Neural crest cell (in vitro differentiated cells): Measurements from ENCODE around the gene STH. TPM values are rescaled to one million over a fixed set of nuclear protein-coding genes. Genes with fewer than 3 reads are reported as not detected.
"Not testable (repeated sequence)": the region's sequence is repeated elsewhere in the genome, so short reads cannot be mapped to it uniquely, and the experiment has no call there.

Experiments used
- DNase-seq: peaks from one replicate; pipeline ENCODE4 v3.0.0; 2021; ENCODE audit warnings: low read depth, mixed read lengths, low spot score
- H3K27ac Mint-ChIP-seq: one replicate; pipeline ENCODE4 v1.8.0; 2021; ENCODE audit warnings: mild to moderate bottlenecking, mixed read lengths; ENCODE audit not compliant: unreplicated experiment
- H3K27me3 Mint-ChIP-seq: 2 replicates; pipeline ENCODE4 v1.8.0; 2021; ENCODE audit warnings: low read depth, mild to moderate bottlenecking, mixed read lengths
- H3K36me3 Mint-ChIP-seq: 2 replicates; pipeline ENCODE4 v1.8.0; 2021; ENCODE audit warnings: low read depth, mild to moderate bottlenecking, mixed read lengths
- H3K4me1 Mint-ChIP-seq: 2 replicates; pipeline ENCODE4 v1.8.0; 2021; ENCODE audit warnings: mixed read lengths
- H3K4me3 Mint-ChIP-seq: one replicate; pipeline ENCODE4 v1.8.0; 2021; ENCODE audit warnings: mild to moderate bottlenecking, mixed read lengths
- H3K9me3 Mint-ChIP-seq: 2 replicates; pipeline ENCODE4 v1.8.0; 2021; ENCODE audit warnings: mixed read lengths
- CTCF ChIP-seq: fragments of 200-600 bp; sonication (generic); conservative IDR thresholded peaks from 2 replicates; pipeline ENCODE4 v1.5.0; 2021; ENCODE audit warnings: antibody characterized with exemption, mild to moderate bottlenecking
- total RNA-seq: library from RNA; stranded (reverse); gene quantifications from 2 replicates; pipeline ENCODE4 v1.2.1, GENCODE V29; 2021

STH gene
- total RNA-seq, 1 donor from 2014 or later = not detected

DNA sequence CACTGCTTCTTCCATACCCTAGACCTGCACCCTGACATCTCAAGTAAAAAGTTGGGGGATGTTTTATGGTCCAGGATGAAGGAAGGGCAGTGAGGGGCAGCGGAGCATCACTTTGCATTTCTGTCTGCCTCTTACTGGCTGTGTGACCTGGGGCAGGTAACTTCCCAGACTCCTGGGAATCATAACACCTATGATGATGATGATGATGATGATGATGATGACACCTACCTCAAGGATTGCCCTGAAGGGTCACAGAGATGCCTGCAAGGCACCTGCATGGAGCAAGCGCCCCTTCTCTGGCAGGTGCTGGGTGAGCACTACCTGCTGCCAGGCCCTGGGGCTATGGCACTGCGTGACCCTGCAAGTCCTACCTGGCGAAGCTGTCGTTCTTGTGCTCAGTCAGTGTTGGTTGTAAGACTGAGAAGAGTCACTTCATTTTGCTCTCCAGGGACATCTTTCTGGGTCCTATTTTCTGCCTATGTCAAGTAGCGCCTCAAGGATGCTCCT lies 46.2 kb upstream of the STH start:
- Mint-ChIP-seq H3K4me1 (peaks cover 27% of the 10 kb centered on the region), H3K27me3 (peaks cover 16% of the 10 kb centered on the region)
- no peak for TF ChIP-seq CTCF

GRCh38 chr17:45953561-45953960 lies 45.5 kb upstream of the STH start:
- no peak overlapping the region for H3K4me3 Mint-ChIP-seq
- no peak for TF ChIP-seq CTCF
- peaks cover 16% of the 10 kb centered on the region for H3K27me3 Mint-ChIP-seq
- no peak for DNase-seq
- H3K9me3 Mint-ChIP-seq = no peaks in the 10 kb centered on the region
- no peaks in the 10 kb centered on the region for H3K36me3 Mint-ChIP-seq
- peaks cover 27% of the 10 kb centered on the region for H3K4me1 Mint-ChIP-seq
- no peak overlapping the region for H3K27ac Mint-ChIP-seq

More for the DNA sequence above, 46.2 kb upstream of the STH start:
- Mint-ChIP-seq H3K36me3 (no peaks in the 10 kb centered on the region), H3K27ac (no peak overlapping the region), H3K9me3 (no peaks in the 10 kb centered on the region), H3K4me3 (no peak overlapping the region)
- DNase-seq = no peak

DNA sequence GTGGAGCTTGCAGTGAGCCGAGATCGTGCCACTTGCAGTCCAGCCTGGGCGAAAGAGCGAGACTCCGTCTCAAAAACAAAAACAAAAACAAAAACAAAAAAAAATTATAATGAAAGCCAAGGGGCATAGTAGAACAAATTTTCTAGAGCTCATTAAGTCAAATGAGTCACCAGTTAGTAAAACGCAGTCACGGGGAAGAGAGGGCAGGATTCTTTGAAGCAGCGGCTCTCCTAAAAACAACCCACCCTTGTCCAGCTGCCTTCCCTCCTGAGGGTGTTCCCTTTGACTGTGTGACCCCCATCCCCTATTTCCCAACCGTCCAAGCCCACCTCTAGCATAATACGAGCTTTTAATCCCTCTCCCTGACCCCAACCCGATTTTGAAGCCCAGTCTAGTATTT lies 44.1 kb upstream of the STH start:
- Mint-ChIP-seq H3K27ac (no peak overlapping the region), H3K4me1 (peaks cover 17% of the 10 kb centered on the region), H3K36me3 (no peaks in the 10 kb centered on the region), H3K4me3 (no peak overlapping the region), H3K9me3 (no peaks in the 10 kb centered on the region), H3K27me3 (peaks cover 8% of the 10 kb centered on the region)
- no peak for DNase-seq
- no peak for TF ChIP-seq CTCF

DNA sequence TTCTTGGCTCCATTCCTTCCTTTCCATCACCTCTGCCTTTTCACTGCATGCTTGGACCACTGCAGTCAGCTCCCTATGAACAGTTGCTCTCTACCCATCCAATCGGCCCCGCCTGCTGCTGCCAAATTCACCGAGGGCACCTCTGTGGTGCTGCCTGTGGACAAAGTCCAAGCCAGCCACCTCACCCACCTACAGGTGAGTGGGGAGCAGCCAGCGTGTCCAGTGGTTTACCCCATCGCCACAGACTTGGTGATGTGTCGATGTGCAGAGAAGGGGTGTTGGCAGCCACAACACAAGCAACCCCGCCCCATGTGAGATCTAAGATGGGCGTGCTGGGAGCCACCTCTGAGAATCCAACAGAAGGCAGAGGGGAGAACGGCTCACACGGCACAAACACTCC lies 43.7 kb upstream of the STH start:
- Mint-ChIP-seq H3K4me1 (peaks cover 17% of the 10 kb centered on the region), H3K9me3 (no peaks in the 10 kb centered on the region), H3K36me3 (no peaks in the 10 kb centered on the region), H3K4me3 (no peak overlapping the region), H3K27me3 (peaks cover 8% of the 10 kb centered on the region), H3K27ac (no peak overlapping the region)
- TF ChIP-seq CTCF = no peak
- no peak for DNase-seq

DNA sequence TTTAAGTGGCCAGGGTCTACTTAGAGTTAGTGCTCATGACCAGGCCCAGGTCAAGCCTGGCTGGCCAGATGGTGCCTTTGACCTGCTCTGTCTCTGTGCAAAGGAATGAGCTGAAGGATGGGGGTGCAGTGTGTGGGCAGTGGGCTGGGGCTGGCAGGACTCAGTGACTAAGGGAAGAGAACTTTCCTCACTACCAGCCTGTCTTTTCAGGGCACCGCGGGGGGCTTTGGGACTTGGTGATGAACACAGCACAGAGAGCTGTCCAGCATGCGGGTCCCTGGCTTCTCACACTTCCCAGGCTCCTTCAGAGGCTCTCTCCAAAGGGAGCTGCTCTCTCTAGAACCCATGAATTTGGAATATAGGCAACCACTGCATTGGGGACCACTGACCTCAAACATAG lies 43.0 kb upstream of the STH start:
- no peaks in the 10 kb centered on the region for H3K36me3 Mint-ChIP-seq
- no peak overlapping the region for H3K27ac Mint-ChIP-seq
- no peaks in the 10 kb centered on the region for H3K9me3 Mint-ChIP-seq
- no peak for DNase-seq
- peaks cover 14% of the 10 kb centered on the region for H3K4me1 Mint-ChIP-seq
- no peak overlapping the region for H3K4me3 Mint-ChIP-seq
- peaks cover 4% of the 10 kb centered on the region for H3K27me3 Mint-ChIP-seq
- no peak for TF ChIP-seq CTCF

DNA sequence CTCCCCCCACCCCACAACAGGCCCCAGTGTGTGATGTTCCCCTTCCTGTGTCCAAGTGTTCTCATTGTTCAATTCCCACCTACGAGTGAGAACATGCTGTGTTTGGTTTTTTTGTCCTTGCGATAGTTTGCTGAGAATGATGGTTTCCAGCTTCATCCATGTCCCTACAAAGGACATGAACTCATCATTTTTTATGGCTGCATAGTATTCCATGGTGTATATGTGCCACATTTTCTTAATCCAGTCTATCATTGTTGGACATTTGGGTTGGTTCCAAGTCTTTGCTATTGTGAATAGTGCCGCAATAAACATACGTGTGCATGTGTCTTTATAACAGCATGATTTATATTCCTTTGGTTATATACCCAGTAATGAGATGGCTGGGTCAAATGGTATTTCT lies 42.3 kb upstream of the STH start:
- not testable (repeated sequence) for H3K4me3 Mint-ChIP-seq, H3K4me1 Mint-ChIP-seq, H3K27ac Mint-ChIP-seq, DNase-seq, H3K27me3 Mint-ChIP-seq, H3K9me3 Mint-ChIP-seq, H3K36me3 Mint-ChIP-seq
